Left colon (tissue), 2 donors: ENCODE results near the gene CNTNAP5. TPM values are rescaled to one million over a fixed set of nuclear protein-coding genes. Genes with fewer than 3 reads are reported as not detected.

Source experiments
- ATAC-seq: fragments of 200-7000 bp; cut with Tn5 transposase; one replicate; pipeline ENCODE4 v1.9.1; 2020; ENCODE audit warnings: mild to moderate bottlenecking, moderate library complexity
- DNase-seq, 2 donors: peaks; one replicate each; pipeline ENCODE4 v3.0.0-alpha.2; 2020
- intact Hi-C, 2 donors: fragments of 100-400 bp; cut with DNase I in 1 of 2; cut with micrococcal nuclease in 1 of 2; formaldehyde crosslinking; loops; one replicate each; pipeline versions ENCODE4 v1.11.2 to v1.14.0; 2022; cut with DNase I, micrococcal nuclease
- long read RNA-seq: library from polyadenylated mRNA; unstranded; transcript quantifications from one replicate; pipeline ENCODE4 v2.0.0, GENCODE V29; 2021
- total RNA-seq, 2 donors: library from RNA; stranded (reverse); fragmentation: NEBNext Ultra II Directional; extraction: Animal tissue kit (Norgen Biotek cat#: 25700); gene quantifications; one replicate each; pipeline ENCODE4 v1.2.1, GENCODE V29; 2021
- donor health status: DM: no; HTN: no; CAD: no.
- donor health status: DM: yes; HTN: yes; CAD: no.

The CNTNAP5 gene
- under 1 TPM in 1 of 2 donors, not detected in 1; 0.08 TPM for total RNA-seq
- long read RNA-seq, result 0 reads

DNA sequence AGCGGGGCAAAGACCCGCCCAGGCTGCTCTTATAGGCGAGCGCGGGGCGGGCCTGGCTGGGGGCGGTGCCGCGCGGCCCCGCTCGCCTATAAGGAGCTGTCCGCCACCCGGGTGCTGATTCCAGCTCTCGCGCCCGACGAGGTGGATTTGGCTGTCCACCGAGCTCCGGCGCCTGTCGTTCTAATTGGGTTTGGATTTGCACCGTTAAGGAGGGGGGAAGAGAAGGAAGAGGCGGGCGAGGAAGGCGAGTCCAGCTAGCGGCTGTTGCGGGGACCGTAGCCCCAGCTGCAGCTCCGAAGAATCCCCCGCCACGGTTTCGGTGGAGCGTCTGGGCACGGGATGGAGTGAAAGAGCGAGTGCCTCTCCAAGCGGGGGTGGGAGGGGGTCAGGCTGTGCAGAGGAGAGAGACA, at the start of gene CNTNAP5:
Gene CNTNAP5, plus strand, starts transcription at position 117 of the 410 bp plus-strand sequence. CDS start 364 bp downstream, outside the sequence.
- intact Hi-C loops, result no loop called here
- peak; percentile 27 to 31 for DNase-seq
- peak; percentile 41 for ATAC-seq

DNA sequence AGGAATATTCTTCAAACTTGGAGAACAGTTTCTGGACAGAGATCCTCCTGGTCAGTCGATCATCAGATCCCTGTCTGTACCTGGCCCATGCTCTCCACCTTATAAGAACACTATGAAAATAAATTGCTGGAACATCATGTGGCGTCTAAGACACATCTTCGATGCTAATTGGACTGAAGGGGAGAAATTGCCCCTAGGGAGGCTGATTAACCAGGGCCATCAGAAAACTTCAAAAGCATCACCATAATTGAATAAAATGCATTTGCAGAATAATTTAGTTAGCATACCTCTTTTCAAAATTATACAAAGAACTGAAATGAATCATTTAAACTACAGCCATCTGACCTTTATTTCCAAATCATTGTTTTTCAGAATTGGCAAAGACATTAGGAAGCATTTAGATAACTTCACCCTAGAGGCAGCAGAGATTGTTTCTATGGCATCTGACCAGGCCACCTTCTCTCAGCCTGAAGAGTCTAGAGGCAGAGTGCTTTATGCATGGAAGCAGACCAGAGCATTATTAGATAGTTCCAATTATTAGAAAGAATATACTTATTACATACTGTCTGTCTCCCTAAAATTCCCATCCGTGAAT, 48.9 kb upstream of the CNTNAP5 start:
- DNase-seq (no peak), ATAC-seq (no peak)
- intact Hi-C loops, result no loop called here

DNA sequence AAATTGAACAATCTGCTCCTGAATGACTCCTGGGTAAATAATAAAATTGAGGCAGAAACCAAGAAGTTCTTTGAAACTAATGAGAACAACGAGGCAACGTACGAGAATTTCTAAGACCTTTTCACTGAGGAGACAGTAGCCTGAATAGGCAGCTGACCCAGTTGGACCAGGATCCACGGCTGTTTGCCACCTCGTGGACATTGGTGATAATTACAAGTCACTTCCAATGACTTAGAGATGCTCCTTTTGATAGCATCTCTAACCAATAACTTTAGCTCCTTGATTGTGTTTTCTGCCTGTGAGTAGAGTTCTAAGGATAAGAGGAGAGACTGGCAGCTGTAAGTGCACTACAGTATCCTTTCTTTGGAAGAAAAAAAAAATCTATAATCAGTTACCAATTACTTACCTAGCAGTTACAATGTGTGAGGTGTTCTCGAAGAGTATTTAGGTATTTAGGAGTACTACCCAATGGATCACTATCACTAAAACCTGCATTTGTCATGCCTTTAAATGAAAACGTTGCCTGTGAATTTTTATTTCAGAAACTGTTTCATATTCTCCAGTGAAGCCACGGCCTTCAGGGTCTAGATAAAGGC, 31.3 kb upstream of the CNTNAP5 start:
- intact Hi-C loops, result no loop called here
- DNase-seq (no peak), ATAC-seq (peak; percentile 43)

DNA sequence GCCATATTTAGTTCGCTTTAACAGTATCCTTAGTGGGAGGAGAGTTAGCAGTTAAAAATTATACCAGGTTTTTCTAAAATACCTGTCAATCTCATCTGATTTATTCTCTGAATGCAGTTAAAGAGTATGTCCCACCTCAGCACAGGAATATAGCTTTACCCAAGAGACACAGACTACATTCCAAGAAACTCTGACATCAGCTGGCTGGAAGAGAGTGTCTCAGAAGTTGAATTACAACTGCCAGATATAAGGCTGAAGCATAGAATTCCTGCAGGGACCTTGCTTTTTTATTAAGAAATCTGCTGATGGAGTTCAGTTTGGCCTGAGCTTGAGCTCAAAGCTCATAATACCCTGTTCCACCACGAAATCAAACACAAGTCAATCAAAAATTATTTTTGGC, 25.4 kb upstream of the CNTNAP5 start:
- ATAC-seq, result no peak
- intact Hi-C loops, result no loop called here
- DNase-seq, result no peak

DNA sequence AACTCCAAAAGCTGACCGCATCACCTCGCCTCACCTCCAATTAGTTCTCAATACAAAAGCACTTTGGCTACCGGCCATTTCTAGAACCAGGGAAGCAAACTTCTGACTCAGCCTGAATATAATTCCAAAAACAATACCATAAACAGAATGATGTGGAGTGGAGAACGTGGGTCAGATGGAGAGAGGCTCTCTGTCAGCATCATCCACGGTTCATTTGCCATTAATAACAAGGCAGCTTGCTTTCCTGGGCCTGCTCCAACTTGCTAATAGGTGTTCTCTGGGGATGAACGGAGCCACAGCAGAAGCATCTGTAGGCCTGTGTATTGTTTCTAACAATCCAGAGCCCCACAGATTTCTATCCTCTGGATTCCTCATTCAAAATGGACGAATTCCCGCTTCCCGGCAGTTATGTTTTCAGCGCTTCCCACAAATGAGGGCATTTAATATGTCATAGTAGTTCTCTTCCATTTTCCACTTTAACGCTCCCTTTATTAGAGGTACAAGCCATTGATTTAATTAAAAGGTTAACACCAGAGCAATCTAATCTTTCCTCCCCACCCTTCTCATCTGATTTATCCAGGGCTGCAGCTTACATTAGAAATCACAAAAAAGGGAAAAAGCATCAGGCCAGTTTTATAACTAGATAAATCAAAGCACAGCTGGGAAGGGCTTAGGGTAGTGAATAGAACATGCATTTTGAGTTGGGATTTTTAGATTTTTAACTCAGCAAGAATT, 23.2 kb upstream of the CNTNAP5 start:
- DNase-seq (no peak), ATAC-seq (no peak)
- intact Hi-C loops, result no loop called here

DNA sequence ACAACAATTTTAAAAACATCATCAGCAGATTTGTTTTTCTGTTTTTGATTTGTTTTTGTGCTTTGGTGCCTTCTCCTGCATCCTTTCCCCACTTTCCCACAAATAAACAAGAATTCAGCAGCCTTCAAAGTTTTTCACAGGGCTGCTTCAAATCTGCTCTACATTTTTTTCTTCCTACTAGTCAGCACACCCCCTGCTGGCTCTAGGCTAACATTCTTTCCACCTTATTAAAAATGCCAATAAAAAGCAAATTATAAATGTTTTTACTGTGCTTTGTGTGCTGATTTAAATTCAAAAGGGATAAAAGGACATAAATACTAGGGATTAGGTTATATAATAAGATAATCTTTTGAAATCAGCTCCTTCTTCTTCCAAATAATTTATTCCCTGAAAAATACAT, 6.2 kb upstream of the CNTNAP5 start:
- no peak for DNase-seq
- intact Hi-C loops, result no loop called here
- ATAC-seq, result no peak

DNA sequence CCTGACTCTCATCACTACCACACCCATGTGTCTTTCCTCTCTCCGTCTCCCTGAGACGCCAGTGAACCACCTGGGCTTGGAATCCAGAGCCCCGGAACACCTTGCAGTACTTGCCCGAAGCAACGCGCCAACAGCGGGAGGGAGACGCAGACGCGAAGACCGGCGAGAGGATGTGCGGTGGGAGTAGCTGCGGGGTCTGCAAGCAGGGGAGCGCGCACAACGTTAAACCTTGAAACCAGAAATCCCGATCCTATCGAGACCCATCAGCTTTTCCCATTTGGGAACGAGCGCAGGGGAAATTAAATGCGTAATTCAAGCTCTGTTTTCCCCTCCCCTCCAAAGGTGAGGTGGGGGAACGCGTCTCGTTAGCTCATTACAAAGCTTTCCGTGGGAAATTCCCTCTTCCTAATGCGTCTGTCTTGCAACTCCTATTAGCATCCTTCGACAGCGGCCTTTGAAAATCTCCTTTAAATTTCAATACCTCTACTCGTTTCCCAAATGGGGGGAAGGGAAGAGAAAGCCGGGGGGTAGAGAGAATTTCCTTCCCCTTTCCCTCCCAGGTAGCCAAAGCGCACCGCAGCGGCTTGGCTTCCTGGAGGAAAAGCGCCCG, 421 bp upstream of the CNTNAP5 start:
- ATAC-seq (no peak), DNase-seq (no peak)
- intact Hi-C loops, result no loop called here

DNA sequence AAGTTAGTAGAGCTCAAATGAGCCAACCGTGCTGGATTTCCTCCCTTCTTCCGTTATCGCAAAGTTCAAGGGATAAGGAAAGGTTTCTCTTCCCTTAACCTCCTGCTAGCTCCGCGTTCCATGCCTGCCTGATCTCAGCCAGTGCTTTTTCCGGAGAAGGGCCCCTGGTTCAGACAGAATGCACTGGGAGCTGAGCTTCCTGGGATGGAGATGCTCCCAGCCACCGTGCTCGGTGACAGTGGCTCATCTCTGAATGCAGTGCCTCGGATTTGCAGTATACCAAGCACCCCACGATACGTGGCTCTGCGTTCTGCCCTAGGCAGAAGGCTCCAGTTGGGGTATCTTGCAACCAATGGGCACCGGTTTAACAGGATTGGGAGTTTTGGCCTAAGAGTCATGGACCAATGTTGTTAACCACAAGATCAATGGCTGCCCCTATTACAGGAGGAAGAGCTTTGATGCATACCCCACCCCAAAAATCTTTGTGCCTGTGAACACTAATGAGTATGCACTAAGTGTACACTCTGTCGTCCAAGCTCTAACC, 876 bp downstream of the CNTNAP5 start:
- no peak for ATAC-seq
- intact Hi-C loops, result no loop called here
- no peak for DNase-seq

DNA sequence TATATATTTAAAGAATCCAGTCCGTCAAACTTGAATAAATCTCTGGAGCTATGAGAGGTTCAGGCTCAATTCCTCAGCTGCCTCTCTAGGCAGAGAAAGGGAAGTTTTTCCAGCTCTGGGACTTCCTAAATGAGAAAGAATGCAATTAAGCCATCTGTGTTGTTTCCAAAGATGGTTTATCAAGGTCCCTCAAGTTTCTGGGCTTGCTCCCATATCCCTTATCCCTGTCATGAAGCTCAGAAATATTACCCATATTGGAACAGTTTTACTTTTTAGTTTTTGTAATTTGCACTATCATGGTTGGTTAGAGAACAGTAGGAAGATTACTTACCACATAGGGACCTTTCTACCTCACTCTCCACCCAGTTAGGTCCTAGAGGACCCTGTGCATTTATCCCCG, 1.4 kb downstream of the CNTNAP5 start:
- intact Hi-C loops, result no loop called here
- ATAC-seq (no peak), DNase-seq (no peak)

DNA sequence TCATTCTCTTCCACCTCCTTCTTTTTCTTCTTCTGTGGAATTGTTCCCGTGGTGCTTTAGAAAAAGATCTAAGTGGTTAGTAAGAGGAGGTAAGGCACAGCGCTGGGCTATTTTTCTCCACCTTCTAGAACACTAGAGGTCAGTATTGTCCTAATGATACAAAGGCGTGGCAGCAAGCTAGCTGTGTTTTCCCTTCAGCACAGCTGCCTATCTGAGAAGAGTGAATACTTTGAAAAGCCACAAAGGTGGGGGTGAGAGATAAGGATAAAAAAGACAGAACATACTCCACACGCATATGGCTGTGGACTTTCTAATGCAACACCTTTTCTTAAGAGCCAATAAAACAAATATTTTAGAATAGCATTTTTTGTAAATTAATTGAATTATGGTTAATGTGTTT, 2.1 kb downstream of the CNTNAP5 start:
- peak in 1 of 2 donors; percentile 12 for DNase-seq
- ATAC-seq, result peak; percentile 73
- intact Hi-C loops, result no loop called here

DNA sequence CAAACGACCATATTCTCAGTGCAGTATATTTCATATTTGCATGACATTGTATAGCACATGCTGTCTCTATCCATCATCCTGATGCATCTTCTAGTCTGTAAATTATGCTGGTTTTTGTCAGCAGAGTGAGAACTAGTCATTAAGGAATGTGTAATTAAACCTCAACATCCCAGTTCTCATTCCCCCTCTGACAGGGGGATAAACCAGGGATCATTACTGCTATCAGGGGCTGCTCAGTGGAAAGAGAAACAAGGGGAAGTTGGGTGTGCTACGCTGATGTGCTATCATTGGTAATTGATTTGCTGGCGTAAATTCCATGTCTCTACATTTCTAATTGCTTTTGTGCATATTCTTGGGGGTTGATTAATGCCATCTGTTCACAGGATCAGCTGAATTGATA, 7.7 kb downstream of the CNTNAP5 start:
- DNase-seq, result no peak
- no peak for ATAC-seq
- intact Hi-C loops, result no loop called here

DNA sequence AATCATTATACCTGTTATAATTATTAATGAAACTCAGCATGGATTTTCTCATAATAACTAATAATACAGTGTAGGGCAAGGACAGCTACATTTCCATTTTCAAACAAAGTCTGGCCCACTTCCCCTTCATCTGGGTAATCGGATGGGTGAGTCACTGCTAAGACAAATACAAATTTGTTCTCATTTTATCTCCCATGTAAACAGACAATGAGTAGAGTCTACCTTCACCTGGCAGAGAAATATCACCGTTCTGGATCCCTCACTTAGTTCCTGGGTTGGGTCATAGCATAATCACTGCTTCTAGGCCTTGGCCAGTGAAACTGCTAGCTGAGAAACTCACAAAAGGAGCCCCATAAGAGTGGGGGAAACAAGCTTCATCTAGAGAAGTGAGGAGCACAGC, 9.2 kb downstream of the CNTNAP5 start:
- intact Hi-C loops, result no loop called here
- DNase-seq, result no peak
- ATAC-seq, result no peak

DNA sequence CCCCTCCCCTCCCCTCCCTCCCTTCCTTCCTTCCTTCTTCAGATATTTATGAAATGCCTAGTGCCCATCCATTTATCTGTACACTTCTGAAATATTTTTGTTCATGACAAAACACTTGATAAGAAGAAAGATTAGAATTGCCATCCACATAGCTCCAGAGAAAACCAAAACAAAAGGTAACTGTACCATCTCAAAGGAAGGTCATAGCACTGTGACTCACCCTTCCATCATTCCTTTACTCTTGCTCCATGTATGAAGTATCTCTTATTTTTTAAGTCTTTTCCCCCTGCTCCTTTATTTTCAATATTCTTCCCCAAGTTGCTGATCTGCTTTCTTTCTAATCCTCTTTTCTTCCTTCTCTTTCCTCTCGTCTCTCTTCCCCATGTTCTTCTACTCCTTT, 9.9 kb downstream of the CNTNAP5 start:
- no peak for DNase-seq
- intact Hi-C loops, result no loop called here
- no peak for ATAC-seq

DNA sequence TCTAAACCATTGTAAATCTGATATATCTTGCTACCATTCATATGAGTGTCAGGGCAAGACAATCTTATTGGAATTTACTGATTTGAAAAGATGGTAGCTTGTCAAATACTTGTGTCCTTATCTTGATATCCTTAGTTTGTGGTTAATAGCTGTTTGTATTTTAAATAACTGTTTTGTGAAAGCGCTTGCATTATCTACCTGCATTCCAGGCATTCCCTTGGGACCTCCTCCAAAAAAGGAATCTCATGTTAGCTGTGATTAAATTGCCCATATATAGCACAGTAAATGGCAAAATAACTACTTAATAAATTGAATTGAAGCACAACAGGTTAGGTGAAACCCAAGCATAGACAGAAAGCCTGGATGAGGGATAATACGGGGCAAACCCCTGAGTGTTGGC, 13.9 kb downstream of the CNTNAP5 start:
- DNase-seq (no peak), ATAC-seq (no peak)
- intact Hi-C loops, result no loop called here

DNA sequence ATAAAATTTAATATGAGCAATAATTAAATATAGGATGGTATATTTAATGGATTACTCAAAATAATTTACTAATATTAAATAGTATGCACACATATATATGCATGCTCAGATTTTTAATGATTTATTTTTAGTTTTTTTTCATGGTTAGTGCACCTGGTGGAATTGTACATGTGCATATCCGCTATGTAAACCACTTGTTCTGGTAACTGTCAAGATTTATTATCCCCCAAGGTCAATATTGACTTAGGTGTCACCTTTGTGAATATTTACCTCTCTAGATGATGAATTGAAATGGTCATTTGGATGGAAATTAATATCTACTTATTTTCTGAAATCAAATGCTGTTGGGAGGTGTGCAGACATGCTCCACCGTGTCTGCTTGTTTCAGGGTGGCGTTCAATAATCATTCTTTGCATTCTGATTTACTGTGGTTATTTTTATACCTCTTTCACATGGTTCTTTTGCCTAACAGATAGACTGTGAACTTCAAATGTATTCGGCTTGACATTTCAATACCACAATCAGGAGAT, 14.7 kb downstream of the CNTNAP5 start:
- ATAC-seq (no peak), DNase-seq (no peak)
- intact Hi-C loops, result no loop called here

DNA sequence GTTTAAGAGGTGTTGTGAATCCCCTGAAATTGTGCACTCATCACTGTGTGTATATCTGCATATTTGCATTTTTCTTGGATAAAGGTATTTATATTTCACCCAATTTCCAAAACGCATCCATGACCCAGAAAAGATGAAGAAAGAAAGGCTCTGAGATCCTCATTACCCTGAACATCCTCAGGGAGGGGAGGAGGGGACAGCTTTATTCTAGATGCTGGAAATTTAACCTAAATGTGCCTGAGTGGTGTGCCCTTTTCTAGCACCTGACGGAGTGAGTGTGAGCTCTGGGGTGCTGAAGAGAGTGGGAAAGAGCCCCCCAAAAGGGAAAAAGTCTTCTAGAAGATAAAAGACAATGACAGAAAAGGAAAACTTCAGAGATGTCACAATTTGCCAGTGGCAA, 20.8 kb downstream of the CNTNAP5 start:
- ATAC-seq (no peak), DNase-seq (no peak)
- intact Hi-C loops, result no loop called here

DNA sequence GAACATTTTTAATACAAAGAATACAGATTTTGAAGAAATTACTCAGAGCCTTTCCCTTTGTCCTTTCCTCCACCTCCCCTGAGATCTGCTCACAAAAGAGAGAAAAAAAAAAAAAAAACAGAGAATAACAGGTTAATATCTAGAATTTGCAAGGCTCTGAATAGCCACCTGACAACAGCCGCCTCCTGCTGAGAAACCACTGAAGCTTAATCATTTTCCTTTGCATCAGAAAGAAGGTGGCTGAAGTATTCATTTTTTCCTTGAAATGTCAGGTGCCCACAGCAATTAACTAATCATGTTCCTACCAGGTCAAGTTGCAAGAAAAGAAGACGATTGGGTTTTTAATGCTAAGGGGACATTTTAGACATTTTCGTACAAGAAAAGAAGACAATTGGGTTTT, 21.2 kb downstream of the CNTNAP5 start:
- no peak for ATAC-seq
- no peak for DNase-seq
- intact Hi-C loops, result no loop called here

DNA sequence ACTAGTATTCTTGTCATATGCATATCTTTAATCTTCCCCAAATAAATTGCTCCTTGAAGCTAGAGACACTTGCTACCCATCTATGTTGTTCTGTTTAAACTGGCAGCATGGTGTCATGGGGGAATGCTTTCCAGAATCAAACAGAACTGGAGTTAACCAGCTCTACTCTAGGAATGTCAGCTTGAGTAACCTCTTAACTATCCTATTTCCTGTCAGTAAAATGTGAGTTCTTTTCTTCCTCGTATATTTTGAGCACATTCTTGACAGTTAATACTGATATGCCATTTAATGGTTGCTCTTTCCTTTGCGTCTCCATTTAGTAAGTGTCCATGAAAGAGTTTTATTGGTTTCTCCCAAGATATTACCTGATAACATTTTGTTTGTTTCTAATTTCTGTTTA, 23.0 kb downstream of the CNTNAP5 start:
- ATAC-seq (no peak), DNase-seq (no peak)
- intact Hi-C loops, result no loop called here

DNA sequence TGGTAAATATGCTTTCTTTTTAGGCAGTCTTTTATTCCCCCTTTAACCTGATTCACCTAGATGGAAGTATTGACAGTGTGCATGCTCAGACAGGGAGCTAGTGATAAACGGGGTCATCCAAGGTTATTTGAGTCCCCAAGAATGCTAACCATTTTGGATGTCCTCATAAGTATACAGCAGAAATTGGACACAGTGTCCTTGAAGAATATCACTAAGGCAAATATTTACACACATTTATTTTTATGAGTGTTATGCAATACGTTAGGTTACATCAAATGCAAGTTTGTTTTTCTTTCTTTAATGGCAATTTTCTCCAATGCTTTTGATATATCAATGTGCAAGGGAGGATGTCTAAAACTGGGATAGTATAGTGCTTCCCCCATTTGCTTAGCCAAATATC, 23.6 kb downstream of the CNTNAP5 start:
- ATAC-seq, result no peak
- intact Hi-C loops, result no loop called here

DNA sequence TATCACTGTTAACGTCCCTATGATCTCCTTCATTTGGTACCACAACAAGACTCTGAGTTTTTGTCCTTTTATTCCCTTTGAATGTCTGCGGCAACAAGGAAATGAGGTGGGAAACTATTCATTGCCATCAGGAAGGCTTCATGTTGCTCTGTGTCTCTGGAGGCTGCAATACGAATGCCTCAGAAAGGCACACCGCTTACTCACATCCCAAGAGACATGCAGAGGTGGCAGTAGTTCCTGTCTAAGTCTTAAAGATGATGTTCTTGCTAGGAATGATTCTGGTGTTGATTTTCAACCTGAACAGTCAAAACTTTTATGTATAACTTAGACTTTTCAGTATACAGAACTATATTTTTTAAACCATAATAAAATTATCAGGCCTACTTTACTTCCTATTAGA, 24.0 kb downstream of the CNTNAP5 start:
- no peak for DNase-seq
- ATAC-seq, result no peak
- intact Hi-C loops, result no loop called here

More for the DNA sequence above, 23.6 kb downstream of the CNTNAP5 start:
- no peak for DNase-seq
